Esophagus squamous epithelium (tissue), 4 donors: ENCODE results near the gene SZT2.

Experiments
- POLR2A ChIP-seq, 4 donors: fragments of 450-650 bp; IDR thresholded peaks; one replicate each; pipeline ENCODE4 v1.6.1; 2017; ENCODE audit warnings: antibody characterized with exemption in 4 of 4, mild to moderate bottlenecking in 4 of 4, moderate library complexity in 3 of 4
- TF ChIP-seq, protein P1 (sequence below), 6 experiments: fragments of 450-650 bp in 4 of 6; fragments of 200-600 bp in 2 of 6; sonication (generic) in 2 of 6; IDR thresholded peaks; one replicate each; pipeline ENCODE4 v1.5.1; 2016 to 2019; ENCODE audit warnings: antibody characterized with exemption in 6 of 6, mild to moderate bottlenecking in 4 of 6, moderate library complexity in 4 of 6

DNA sequence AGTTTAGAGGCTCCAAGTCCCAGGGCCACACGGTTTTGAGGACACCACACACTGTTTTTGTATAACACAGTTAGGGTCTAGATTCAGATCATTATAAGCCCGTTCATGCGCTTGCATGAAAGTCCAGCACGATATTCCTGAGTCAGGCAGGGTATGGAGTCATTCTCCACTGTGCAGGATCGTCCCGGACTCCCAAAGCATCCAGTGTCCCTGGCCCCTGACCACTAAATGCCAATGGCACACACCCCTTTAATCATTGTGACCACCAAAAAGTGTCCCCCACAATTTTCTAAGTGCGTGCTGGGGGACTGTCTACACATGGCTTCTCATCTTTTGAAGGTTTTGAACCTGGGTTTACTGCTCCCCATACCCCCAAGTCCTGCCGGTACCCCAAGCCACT lies 113.8 kb downstream of the SZT2 start:
- TF ChIP-seq, protein P1, sequence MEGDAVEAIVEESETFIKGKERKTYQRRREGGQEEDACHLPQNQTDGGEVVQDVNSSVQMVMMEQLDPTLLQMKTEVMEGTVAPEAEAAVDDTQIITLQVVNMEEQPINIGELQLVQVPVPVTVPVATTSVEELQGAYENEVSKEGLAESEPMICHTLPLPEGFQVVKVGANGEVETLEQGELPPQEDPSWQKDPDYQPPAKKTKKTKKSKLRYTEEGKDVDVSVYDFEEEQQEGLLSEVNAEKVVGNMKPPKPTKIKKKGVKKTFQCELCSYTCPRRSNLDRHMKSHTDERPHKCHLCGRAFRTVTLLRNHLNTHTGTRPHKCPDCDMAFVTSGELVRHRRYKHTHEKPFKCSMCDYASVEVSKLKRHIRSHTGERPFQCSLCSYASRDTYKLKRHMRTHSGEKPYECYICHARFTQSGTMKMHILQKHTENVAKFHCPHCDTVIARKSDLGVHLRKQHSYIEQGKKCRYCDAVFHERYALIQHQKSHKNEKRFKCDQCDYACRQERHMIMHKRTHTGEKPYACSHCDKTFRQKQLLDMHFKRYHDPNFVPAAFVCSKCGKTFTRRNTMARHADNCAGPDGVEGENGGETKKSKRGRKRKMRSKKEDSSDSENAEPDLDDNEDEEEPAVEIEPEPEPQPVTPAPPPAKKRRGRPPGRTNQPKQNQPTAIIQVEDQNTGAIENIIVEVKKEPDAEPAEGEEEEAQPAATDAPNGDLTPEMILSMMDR (IDR thresholded peaks at IDR 0.05) = no peak
- TF ChIP-seq POLR2A (IDR thresholded peaks at IDR 0.05) = no peak
